K562 (cell line): ENCODE results near the gene MTG1. TPM values are rescaled to one million over a fixed set of nuclear protein-coding genes. Genes with fewer than 3 reads are reported as not detected.

Experiments
- ARID1B ChIP-seq: fragments of 450-650 bp; IDR thresholded peaks from 2 replicates; pipeline ENCODE4 v1.6.1; 2016; ENCODE audit warnings: antibody characterized with exemption, mild to moderate bottlenecking, inconsistent platforms
- CHCHD3 ChIP-seq: fragments of 250-450 bp; sonication (Bioruptor Pico); IDR thresholded peaks from 2 replicates; pipeline ENCODE4 v2.1.2; 2022; ENCODE audit warnings: mild to moderate bottlenecking
- CHD1 ChIP-seq: fragments of 200-600 bp; sonication (generic); IDR thresholded peaks from one replicate; pipeline ENCODE4 v1.6.1; 2012; ENCODE audit warnings: mild to moderate bottlenecking, moderate library complexity, low read length, inconsistent platforms
- DIDO1 ChIP-seq: fragments of 450-650 bp; IDR thresholded peaks from 2 replicates; pipeline ENCODE4 v1.6.1; 2016; ENCODE audit warnings: low read depth, missing biosample characterization, missing genetic modification characterization
- FOXP4 ChIP-seq: sonication (generic); formaldehyde crosslinking; IDR thresholded peaks from 2 replicates; pipeline ENCODE4 v1.8.0; 2022; ENCODE audit warnings: mild to moderate bottlenecking, missing genetic modification reagents, borderline replicate concordance
- HMG20A ChIP-seq: fragments of 450-650 bp; formaldehyde crosslinking; conservative IDR thresholded peaks from 2 replicates; pipeline ENCODE4 v1.4.0; 2020; ENCODE audit warnings: mild to moderate bottlenecking, mixed read lengths
- MEIS2 ChIP-seq: fragments of 450-650 bp; IDR thresholded peaks from 2 replicates; pipeline ENCODE4 v1.6.1; 2014; ENCODE audit warnings: mild to moderate bottlenecking; ENCODE audit not compliant: partially characterized antibody
- POLR2A ChIP-seq: fragments of 450-650 bp; conservative IDR thresholded peaks from 2 replicates; pipeline ENCODE4 v1.6.1; 2016
- PRPF4 ChIP-seq: fragments of 200-400 bp; formaldehyde crosslinking; IDR thresholded peaks from one replicate; pipeline ENCODE4 v1.6.1; 2017; ENCODE audit warnings: low read length, low read depth, mild to moderate bottlenecking; ENCODE audit not compliant: insufficient read depth, poor library complexity, severe bottlenecking
- RAD21 ChIP-seq, 2 experiments: fragments of 250-450 bp in 1 of 2; fragments of 450-650 bp in 1 of 2; sonication (Bioruptor Pico) in 1 of 2; formaldehyde crosslinking in 1 of 2; IDR thresholded peaks in 1 of 2; conservative IDR thresholded peaks in 1 of 2; 2 replicates each; pipeline versions ENCODE4 v1.4.0 to v1.8.0; 2020 to 2022; ENCODE audit warnings: mild to moderate bottlenecking in 2 of 2, moderate library complexity in 1 of 2
- SAFB ChIP-seq: fragments of 200-400 bp; formaldehyde crosslinking; IDR thresholded peaks from 2 replicates; pipeline ENCODE4 v1.6.1; 2017; ENCODE audit warnings: low read depth, low read length, borderline replicate concordance
- TAF1 ChIP-seq: IDR thresholded peaks from 2 replicates; pipeline ENCODE4 v1.6.1; 2011; ENCODE audit warnings: mild to moderate bottlenecking, low read length, moderate library complexity; ENCODE audit not compliant: insufficient read depth, control insufficient read depth, severe bottlenecking; ENCODE audit errors: extremely low read depth
- TCF3 ChIP-seq: sonication (generic); formaldehyde crosslinking; IDR thresholded peaks from 2 replicates; pipeline ENCODE4 v1.4.0; 2020; ENCODE audit warnings: mild to moderate bottlenecking, missing genetic modification reagents
- ZBTB8A ChIP-seq: fragments of 450-650 bp; IDR thresholded peaks from 2 replicates; pipeline ENCODE4 v1.6.1; 2018; ENCODE audit warnings: mild to moderate bottlenecking, moderate library complexity; ENCODE audit not compliant: partially characterized antibody
- ZFPM2 ChIP-seq: fragments of 250-450 bp; sonication (Bioruptor Pico); IDR thresholded peaks from 2 replicates; pipeline ENCODE4 v1.5.1; 2022; ENCODE audit warnings: mild to moderate bottlenecking
- ZKSCAN1 ChIP-seq: fragments of 150-350 bp; IDR thresholded peaks from 2 replicates; pipeline ENCODE4 v1.6.1; 2016; ENCODE audit warnings: low read depth, low read length
- ZNF140 ChIP-seq: fragments of 250-450 bp; sonication (Bioruptor Pico); IDR thresholded peaks from 2 replicates; pipeline ENCODE4 v1.8.0; 2021; ENCODE audit warnings: moderate library complexity, mild to moderate bottlenecking, inconsistent platforms
- ZNF212 ChIP-seq: fragments of 450-650 bp; formaldehyde crosslinking; IDR thresholded peaks from 2 replicates; pipeline ENCODE4 v1.4.0; 2020; ENCODE audit warnings: mild to moderate bottlenecking
- ZNF431 ChIP-seq: sonication (generic); formaldehyde crosslinking; IDR thresholded peaks from 2 replicates; pipeline ENCODE4 v1.8.0; 2022; ENCODE audit warnings: mild to moderate bottlenecking, missing genetic modification reagents
- polyA plus RNA-seq, 8 experiments: library from polyadenylated mRNA; depleted of rRNA in 4 of 8; stranded (reverse) in 5 of 8; unstranded in 3 of 8; fragments of >200 nt; fragmentation: Nextera tagmentation in 2 of 8; fragmentation: Illumina TruSeq in 1 of 8; extraction: Ambion mirVana in 2 of 8; extraction: Trizol in 1 of 8; gene quantifications; 2 replicates each; pipeline versions ENCODE4 v1.2.1 to v1.2.3, GENCODE V29; 2011 to 2014; ENCODE audit warnings: inconsistent platforms in 1 of 8, missing spikeins in 1 of 8
- total RNA-seq, 7 experiments: library from RNA; depleted of rRNA in 6 of 7; stranded (reverse); fragments of >200 nt in 6 of 7; fragmentation: Illumina TruSeq in 2 of 7; extraction: Trizol in 2 of 7; gene quantifications; 2 replicates each; pipeline versions ENCODE4 v1.2.1 to v1.2.3, GENCODE V29; 2011 to 2021; ENCODE audit warnings: low replicate concordance in 1 of 7
- TF ChIP-seq, protein P1 (sequence below): fragments of 450-650 bp; IDR thresholded peaks from 2 replicates; pipeline ENCODE4 v1.6.1; 2016; ENCODE audit warnings: missing biosample characterization, missing genetic modification characterization
- TF ChIP-seq, protein P2 (sequence below): sonication (generic); formaldehyde crosslinking; IDR thresholded peaks from 2 replicates; pipeline ENCODE4 v1.8.0; 2022; ENCODE audit warnings: mild to moderate bottlenecking, missing genetic modification reagents

Gene MTG1
- total and polyA plus RNA-seq, 9 of the 15 experiments (the other 6 are each of a cell fraction or from before 2014, with no cell fraction given), result 2.8 to 28.2 (median 15.4) TPM

GRCh38 chr10:133394064-133394663 lies at the start of gene MTG1 (continued):
- TF ChIP-seq SAFB, result 0 out of 2 replicates have a peak, but pooled peaks have one; percentile 48
- TF ChIP-seq, protein P1, sequence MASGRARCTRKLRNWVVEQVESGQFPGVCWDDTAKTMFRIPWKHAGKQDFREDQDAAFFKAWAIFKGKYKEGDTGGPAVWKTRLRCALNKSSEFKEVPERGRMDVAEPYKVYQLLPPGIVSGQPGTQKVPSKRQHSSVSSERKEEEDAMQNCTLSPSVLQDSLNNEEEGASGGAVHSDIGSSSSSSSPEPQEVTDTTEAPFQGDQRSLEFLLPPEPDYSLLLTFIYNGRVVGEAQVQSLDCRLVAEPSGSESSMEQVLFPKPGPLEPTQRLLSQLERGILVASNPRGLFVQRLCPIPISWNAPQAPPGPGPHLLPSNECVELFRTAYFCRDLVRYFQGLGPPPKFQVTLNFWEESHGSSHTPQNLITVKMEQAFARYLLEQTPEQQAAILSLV, result no peak
- no peak for TF ChIP-seq CHCHD3 (CRISPR knock-in tag)
- no peak for TF ChIP-seq ZFPM2
- peak; percentile 44; the same call in 1 of the 2 replicates for TF ChIP-seq DIDO1 (tag)
- TF ChIP-seq ZKSCAN1, result peak; percentile 60; the same call in 1 of the 2 replicates
- peak; percentile 82 for TF ChIP-seq POLR2A
- TF ChIP-seq MEIS2, result peak; percentile 83
- no peak for TF ChIP-seq FOXP4 (CRISPR knock-in tag)
- TF ChIP-seq ZNF212 (CRISPR knock-in tag), result no peak
- TF ChIP-seq PRPF4, result no peak
- TF ChIP-seq, protein P2, sequence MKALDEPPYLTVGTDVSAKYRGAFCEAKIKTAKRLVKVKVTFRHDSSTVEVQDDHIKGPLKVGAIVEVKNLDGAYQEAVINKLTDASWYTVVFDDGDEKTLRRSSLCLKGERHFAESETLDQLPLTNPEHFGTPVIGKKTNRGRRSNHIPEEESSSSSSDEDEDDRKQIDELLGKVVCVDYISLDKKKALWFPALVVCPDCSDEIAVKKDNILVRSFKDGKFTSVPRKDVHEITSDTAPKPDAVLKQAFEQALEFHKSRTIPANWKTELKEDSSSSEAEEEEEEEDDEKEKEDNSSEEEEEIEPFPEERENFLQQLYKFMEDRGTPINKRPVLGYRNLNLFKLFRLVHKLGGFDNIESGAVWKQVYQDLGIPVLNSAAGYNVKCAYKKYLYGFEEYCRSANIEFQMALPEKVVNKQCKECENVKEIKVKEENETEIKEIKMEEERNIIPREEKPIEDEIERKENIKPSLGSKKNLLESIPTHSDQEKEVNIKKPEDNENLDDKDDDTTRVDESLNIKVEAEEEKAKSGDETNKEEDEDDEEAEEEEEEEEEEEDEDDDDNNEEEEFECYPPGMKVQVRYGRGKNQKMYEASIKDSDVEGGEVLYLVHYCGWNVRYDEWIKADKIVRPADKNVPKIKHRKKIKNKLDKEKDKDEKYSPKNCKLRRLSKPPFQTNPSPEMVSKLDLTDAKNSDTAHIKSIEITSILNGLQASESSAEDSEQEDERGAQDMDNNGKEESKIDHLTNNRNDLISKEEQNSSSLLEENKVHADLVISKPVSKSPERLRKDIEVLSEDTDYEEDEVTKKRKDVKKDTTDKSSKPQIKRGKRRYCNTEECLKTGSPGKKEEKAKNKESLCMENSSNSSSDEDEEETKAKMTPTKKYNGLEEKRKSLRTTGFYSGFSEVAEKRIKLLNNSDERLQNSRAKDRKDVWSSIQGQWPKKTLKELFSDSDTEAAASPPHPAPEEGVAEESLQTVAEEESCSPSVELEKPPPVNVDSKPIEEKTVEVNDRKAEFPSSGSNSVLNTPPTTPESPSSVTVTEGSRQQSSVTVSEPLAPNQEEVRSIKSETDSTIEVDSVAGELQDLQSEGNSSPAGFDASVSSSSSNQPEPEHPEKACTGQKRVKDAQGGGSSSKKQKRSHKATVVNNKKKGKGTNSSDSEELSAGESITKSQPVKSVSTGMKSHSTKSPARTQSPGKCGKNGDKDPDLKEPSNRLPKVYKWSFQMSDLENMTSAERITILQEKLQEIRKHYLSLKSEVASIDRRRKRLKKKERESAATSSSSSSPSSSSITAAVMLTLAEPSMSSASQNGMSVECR, result peak; percentile 83
- TF ChIP-seq ZNF431 (CRISPR knock-in tag), result 0 out of 2 replicates have a peak, but pooled peaks have one; percentile 29
- TF ChIP-seq HMG20A, result no peak
- peak; percentile 59 for TF ChIP-seq TAF1
- TF ChIP-seq RAD21 (CRISPR knock-in tag; conservative IDR thresholded peaks at IDR 0.05 in 1 of 2, IDR thresholded peaks at IDR 0.05 in 1 of 2), result 0 out of 4 replicates have a peak, but pooled peaks of 1 of the 2 experiments have one; percentile 25
- 0 out of 2 replicates have a peak, but pooled peaks have one; percentile 13 for TF ChIP-seq ARID1B
- TF ChIP-seq ZNF140, result no peak
- TF ChIP-seq CHD1, result no peak
- TF ChIP-seq TCF3, result no peak; the same call in 1 of the 2 replicates
- no peak for TF ChIP-seq ZBTB8A
